LNCaP clone FGC (cell line): ENCODE measurements around the gene WWC1.
"Not testable (repeated sequence)": the region's sequence is repeated elsewhere in the genome, so short reads cannot be mapped to it uniquely, and the experiment has no call there.

Experiments
- DNase-seq: peaks from one replicate; pipeline ENCODE4 v3.0.0-alpha.2; 2011; ENCODE audit warnings: low read depth
- H3K4me3 ChIP-seq: 2 replicates; pipeline ENCODE4 v1.5.1; 2011; ENCODE audit warnings: mild to moderate bottlenecking, low read depth, low read length, control low read depth
- CTCF ChIP-seq: IDR thresholded peaks from 2 replicates; pipeline ENCODE4 v1.5.1; 2012; ENCODE audit warnings: mild to moderate bottlenecking; ENCODE audit not compliant: control insufficient read depth, insufficient read depth; ENCODE audit errors: extremely low read depth

Gene WWC1

GRCh38 chr5:168286386-168286785 is 5.1 kb upstream of the WWC1 start:
- TF ChIP-seq CTCF = no peak
- no peak for DNase-seq
- no peak overlapping the region for H3K4me3 ChIP-seq

- not testable (repeated sequence) for H3K4me3 ChIP-seq, DNase-seq
These were observed 4.6 kb upstream of the WWC1 start for GRCh38 chr5:168286863-168287262.

GRCh38 chr5:168287362-168287761 is 4.1 kb upstream of the WWC1 start:
- no peak overlapping the region for H3K4me3 ChIP-seq
- DNase-seq = no peak
- TF ChIP-seq CTCF = no peak

GRCh38 chr5:168288349-168289245 is 2.8 kb upstream of the WWC1 start:
- no peak overlapping the region for H3K4me3 ChIP-seq
- no peak for DNase-seq
- TF ChIP-seq CTCF = no peak

GRCh38 chr5:168290902-168291341 is 523 bp upstream of the WWC1 start:
- no peak for TF ChIP-seq CTCF
- H3K4me3 ChIP-seq = peak overlapping the region; percentile 74
- DNase-seq = no peak

GRCh38 chr5:168291964-168292785 is 730 bp downstream of the WWC1 start:
- H3K4me3 ChIP-seq = peak overlapping the region; percentile 74
- DNase-seq = no peak
- TF ChIP-seq CTCF = peak; percentile 33; the same call in 1 of the 2 replicates
